GF-D8 (cell line): ENCODE results near the gene STAMBP.
A peak's percentile ranks its signal among the peaks of the same experiment; 100 is the strongest.
"Not testable (repeated sequence)": the region's sequence is repeated elsewhere in the genome, so short reads cannot be mapped to it uniquely, and the experiment has no call there.

Experiments
- DNase-seq: peaks from one replicate; lab custom pipeline; 2025; lab: John Stamatoyannopoulos, UW

STAMBP gene

GRCh38 chr2:73828818-73829570, at the start of gene STAMBP:
TSS of gene STAMBP (plus strand) at chr2:73828961. CDS start at chr2:73830857, 1,896 bp downstream.
- DNase-seq = peak; percentile 88

DNA sequence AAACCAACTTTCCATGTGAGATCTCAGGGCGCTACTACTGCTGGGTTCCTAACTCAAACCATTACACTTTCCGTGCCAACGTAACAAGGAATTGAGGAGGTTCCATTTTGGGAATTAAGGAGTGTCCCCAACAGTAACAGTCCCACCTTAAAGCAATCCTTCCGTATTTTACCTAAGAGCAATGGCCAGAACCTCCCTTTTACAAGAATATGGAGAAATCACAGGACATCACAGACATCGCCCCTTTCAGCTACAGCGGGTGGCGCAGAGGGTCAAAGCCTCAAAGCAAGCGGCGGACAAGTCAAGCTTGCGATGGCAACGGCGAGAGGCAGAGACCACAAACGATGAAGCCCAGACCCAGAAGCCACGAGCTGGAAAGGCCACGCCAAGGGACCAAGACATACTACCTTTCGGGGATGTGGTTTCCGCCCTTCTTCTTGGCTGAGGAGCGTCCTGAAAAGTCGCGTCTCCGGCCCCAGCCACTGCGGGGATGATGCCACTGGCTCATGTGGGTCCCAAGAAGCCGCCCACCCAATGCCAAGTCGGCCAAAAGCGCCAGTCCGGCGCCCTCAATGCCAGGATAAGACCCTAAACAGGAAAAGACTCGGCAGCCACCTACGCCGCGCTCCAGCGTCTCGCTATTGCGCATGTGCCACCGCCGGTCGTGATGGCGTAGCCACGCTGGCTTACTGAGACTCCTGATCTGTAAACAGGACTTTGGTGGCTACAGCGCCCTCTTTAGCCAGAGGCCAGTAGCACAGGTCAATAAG, 49.1 kb upstream of the STAMBP start, which contains the start of gene DUSP11:
TSS of gene DUSP11 (minus strand) at position 637 of the 770 bp plus-strand sequence. CDS start at position 508, 129 bp downstream.
- peak; percentile 84 for DNase-seq

DNA sequence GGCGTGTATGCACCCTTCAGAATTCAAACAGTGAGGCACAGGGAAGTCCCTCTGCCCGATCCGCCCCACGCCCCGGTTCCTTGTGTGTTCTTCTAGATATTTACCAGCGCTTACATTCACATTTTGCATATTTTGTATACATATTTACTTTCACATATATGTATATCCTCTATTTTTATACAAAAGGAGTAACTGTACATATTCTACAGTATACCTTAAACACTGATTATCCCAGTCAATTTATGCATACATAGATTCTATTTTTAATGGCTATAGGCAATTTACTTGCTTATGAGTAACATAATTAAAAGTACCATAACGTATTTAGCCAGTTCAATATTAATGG, 48.6 kb upstream of the STAMBP start:
- no peak for DNase-seq

DNA sequence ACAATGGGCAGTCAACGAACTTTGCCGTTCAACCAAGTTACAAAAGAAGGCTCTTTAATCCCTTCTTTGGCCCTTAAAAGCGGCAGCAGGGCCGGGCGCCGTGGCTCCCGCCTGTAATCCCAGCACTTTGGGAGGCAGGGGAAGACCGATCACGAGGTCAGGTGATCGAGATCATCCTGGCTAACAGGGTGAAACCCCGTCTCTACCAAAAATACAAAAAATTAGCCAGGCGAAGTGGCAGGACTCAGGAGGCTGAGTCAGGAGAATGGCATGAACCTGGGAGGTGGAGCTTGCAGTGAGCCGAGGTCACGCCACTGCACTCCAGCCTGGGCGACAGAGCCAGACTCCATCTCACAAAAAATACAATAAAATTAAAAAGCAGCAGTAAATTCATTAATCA, 45.4 kb upstream of the STAMBP start:
- not testable (repeated sequence) for DNase-seq

GRCh38 chr2:73783883-73784282, 44.9 kb upstream of the STAMBP start, which contains the start of gene C2orf78:
TSS of gene C2orf78 (plus strand) at chr2:73784183. CDS start at chr2:73784310, 127 bp downstream.
- DNase-seq = not testable (repeated sequence)

- DNase-seq = no peak
Observed at GRCh38 chr2:73811878-73812277, 16.9 kb upstream of the STAMBP start.

GRCh38 chr2:73812635-73813034, 16.1 kb upstream of the STAMBP start:
- DNase-seq = no peak

DNA sequence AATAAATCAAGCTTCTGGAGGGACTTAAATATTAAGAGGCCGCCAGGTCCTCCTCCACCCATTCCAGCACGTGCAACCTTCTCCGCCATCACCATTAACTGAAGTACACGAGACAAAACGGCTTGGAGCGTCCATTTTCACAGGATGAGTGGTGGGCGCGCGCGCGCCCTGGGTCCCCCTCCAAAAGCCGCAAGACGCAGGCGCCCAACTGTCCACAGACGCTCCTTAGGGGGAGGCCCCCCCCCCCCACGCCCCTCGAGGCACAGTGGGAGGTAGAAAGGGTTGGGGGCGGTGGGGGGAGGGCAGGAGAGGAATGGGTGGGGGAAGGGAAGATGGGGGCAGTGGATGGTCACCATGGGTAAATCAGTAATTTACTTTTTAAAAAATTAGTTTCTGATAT, 10.5 kb upstream of the STAMBP start:
- no peak for DNase-seq

DNA sequence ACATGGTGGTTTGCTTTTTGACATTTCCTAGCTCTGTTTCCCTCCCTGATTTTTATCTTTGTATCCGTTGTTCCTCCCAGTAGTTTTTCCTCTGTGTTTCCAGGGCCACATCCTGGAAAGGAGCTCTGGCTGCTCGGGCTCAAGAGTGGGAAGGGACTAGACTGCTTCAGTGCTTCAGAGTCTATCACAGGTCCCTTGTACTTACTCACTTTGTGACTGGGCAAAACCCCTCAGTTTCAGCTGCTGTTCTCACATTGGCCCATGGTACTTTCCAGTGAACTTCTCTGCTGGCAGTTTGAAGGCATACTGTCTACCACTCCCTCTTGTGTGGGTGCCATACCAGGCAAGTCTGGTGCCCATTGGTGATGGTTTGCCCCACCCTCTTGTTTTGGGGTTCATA, 7.5 kb upstream of the STAMBP start:
- DNase-seq = no peak

GRCh38 chr2:73821669-73822068, 7.1 kb upstream of the STAMBP start:
- DNase-seq = no peak

DNA sequence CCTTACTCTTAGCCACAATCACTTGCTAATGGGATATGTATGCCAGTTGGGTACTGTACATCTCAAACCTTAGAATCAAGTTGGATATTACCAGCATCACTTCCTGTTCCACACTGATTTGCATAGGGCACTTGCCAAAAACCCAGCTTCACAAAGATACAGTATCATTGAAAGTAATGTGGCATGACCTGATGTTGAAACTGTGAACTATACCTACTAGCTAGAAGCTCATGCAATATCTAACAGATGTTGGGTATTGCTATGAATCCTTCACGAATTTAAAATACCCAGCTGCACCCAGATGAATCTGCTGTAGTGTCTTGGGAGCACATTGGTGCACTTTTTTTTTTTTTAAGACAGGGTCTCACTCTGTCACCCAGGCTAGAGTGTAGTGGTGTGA, 6.5 kb upstream of the STAMBP start:
- DNase-seq = no peak

DNA sequence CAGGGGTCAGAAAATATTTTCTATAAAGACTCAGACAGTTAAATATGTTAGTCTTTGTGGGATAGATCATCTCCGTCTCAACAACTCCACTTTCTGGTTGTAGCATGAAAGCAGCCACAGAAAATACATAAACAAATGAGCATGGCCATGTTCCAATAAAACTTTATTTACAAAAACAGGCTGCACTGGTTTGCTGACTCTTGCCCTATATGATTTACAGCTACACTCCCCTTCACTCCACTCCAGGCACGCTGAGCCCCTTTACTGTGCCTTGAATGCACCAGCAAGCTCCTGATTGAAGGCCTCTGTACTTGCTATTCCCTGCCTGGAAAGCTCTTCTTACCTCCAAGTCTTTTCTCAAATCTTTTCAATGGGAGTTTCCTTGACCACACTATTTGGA, 5.8 kb upstream of the STAMBP start:
- DNase-seq = no peak

- DNase-seq = no peak
Observed at GRCh38 chr2:73823416-73823815, 5.3 kb upstream of the STAMBP start.

DNA sequence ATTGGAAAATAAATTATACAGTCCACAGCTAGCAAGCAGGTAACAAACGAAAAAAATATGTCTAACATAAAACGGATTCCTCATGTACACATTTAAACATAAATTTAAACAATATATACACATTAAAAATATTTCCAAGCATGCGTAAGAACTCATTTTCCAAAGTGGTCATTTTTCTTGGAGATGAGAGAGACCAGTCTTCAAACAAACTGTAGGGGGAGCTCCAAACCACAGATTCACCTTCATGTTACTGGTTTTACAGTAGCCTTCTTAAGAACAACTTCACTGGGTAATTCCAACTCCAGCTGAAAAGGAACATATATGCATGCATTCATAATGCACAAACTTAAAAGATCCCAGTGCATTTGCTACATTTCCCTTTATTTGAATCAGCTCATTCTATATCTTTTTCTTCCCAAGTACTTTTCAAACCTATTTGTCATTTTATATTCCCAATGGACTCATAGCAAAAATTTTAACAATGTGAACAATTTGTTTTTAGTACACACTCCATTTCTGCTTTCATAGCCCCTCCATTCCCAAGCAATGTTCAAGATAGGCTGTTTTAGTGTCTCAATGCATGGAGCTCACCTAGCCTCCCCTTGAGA, 4.7 kb upstream of the STAMBP start:
- peak; percentile 41 for DNase-seq

DNA sequence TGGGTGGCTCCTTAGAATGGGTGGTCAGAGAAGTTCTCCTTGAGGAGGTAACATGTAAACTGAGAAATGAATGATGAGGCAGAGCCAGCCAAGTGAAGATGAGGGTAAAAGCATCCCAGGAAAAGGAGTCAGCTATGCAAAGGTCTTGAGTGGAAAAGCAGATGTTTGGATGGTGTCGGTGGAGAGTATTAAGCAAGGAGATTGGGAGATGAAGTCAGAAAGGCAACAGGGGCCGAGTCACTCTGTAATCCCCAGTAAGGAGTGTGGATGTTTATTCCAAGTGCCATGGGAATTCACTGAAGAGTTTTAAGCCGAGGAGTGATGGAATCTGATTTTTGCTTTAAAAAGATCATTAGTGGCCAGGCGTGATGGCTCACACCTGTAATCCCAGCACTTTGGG, 3.4 kb upstream of the STAMBP start:
- DNase-seq = no peak

DNA sequence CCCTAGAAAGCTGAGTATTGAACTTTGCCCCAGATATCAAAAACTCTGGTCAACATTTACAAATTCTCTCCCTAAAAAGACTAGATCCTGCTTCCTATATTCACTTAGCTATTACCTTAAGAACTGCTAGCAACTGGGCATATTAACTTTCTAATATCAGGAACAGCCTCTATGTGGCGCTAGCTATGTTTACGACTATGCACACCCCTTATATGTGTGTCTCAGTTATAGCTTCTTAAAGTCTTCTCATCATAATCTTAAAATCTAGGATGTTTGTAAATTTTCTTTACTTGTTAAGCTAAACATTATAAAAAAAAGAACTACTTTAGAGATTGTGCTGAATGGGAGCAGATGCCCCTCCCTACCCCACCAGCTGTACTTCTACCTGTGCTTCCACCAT, 1.7 kb upstream of the STAMBP start:
- peak; percentile 35 for DNase-seq

- DNase-seq = no peak
Observed at GRCh38 chr2:73827660-73828388, 937 bp upstream of the STAMBP start.

- DNase-seq = no peak
Observed at GRCh38 chr2:73828389-73828817, 358 bp upstream of the STAMBP start.

GRCh38 chr2:73830871-73831401, 2.2 kb downstream of the STAMBP start:
- DNase-seq = no peak

DNA sequence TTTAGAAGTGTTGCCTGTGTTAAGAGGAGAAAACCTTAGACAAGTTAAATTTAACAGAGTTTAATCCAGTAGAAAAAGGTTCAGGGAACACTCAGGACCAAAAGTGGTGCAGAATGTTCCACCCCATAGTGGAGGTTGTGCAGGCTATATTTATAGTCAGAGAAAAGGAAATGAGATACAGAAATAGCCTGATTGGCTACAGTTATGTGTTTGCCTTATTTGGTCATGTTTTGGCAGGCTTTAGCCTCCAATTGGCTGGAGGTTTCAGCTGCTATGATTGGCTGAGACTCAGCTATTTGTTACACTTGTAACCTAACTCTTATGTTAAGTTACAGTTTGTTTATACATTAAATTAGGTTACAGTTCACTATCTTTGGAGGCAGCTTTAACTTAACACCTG, 4.2 kb downstream of the STAMBP start:
- no peak for DNase-seq

DNA sequence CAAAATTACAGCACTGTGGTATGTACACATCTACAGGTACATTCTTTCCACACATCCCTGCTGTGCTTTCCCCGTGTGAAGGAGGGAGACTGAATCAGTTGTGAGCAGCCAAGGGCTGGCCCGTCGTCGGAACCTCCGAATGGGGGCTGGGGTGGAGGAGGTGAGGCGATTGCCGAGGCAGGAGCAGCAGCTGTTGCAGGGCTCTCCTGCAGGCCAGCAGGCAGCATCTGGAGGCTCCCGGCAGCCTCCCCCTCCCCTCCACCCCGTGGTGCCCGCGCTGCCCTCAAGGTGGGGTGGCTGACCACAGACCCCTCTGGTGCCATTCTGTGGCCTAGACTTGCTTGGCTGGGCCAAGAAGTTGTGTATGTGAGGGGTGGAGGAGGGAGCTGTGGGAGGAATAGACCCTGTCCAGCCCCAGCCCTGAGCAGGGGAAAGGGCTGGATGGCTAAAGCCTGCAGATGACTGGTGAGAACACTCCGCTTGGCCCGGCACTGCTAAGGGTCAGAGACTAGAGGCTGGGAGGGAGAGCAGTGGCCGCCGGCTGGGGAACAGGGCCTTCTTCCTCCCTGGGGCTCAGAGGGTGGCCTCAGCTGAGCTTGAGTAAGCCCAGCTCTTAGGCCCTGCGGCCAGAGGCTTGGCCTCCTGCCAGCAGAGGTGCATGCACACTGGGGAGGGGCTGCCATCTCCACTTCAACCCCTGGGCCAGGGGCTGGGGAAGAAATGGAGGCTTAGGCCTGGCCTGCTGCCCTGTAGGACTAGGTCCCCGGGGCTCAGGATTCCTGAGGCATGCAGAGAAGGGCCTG, 7.6 kb downstream of the STAMBP start:
- no peak for DNase-seq
